NCI-H128 (cell line): ENCODE data around the gene KAT6B.
"Not testable (repeated sequence)": the region's sequence is repeated elsewhere in the genome, so short reads cannot be mapped to it uniquely, and the experiment has no call there.

Source experiments
- DNase-seq: peaks from one replicate; lab custom pipeline; 2025; ENCODE audit not compliant: unreplicated experiment; lab: John Stamatoyannopoulos, UW

Gene KAT6B

DNA sequence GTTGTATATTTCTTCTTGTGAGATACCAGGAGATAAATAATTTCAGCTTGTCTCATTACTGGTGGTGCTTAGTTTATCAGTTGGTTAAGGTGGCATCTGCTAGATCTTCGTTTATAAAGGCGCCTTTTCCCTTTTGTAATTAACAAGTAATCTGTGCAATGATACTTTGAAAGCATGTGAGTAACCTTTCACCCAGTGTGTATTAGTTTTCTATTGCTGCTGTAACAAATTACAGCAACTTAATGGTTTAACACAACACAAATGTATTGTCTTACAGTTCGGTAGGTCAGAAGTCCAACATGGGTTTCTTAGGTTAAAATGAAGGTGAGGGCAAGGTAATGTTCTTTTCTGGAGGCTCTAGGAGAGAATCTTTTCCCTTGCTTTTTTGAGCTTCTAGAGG lies 30.5 kb downstream of the KAT6B start:
- DNase-seq = no peak

DNA sequence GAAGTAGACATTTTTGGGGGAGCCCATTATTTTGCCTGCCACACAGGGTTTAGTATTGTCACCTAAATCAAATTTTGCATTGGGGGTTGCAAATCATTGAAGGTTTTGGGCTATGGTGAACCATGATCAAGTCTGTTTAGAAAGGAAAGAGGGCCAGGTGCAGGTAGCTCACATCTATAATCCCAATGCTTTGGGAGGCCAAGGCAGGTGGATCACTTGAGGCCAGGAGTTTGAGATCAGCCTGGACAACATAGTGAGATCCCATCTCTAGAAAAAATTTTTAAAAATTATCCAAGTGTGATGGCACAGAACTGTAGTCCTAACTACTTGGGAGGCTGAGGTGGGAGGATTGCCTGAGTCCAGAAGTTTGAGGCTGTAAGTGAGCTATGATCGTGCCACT lies 31.2 kb downstream of the KAT6B start:
- DNase-seq = no peak

DNA sequence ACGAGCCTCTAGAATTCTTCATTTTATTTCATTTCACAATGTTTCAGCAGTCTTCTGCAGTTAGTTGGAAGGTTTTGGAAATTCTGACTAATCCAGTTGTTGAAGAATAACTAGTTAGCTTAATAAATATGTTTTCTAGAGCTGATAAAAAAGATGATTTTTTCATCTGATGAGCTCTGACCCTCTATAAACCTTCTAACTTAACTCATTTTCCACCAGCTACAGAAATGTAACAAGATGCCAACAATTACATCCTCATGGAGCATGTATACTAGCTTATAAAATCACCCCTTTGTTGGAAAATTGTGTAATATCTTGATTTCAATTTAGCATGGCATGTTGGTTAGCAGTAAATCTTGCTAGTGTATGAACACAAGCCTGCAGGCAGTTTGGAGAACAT lies 33.1 kb downstream of the KAT6B start:
- no peak for DNase-seq

DNA sequence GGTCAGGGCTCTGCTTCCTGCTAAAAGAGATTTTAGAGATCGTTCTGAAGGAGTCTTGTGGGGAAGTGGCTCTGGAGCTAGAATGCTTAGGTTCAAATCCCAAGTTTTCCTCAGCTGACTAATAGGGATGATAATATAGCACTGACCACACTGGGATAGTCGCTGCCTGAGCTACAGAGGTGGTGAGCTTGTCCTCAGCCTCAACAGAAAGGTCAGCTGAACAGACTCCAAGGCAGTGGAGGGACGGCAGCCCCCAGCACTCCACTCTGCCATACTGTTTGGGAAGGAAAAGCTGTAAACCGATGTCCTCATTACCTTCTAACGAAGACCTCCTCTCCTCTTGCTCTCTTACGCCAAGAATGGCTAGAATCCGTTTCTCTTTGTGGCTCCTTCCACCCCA lies 36.2 kb downstream of the KAT6B start:
- DNase-seq = no peak

DNA sequence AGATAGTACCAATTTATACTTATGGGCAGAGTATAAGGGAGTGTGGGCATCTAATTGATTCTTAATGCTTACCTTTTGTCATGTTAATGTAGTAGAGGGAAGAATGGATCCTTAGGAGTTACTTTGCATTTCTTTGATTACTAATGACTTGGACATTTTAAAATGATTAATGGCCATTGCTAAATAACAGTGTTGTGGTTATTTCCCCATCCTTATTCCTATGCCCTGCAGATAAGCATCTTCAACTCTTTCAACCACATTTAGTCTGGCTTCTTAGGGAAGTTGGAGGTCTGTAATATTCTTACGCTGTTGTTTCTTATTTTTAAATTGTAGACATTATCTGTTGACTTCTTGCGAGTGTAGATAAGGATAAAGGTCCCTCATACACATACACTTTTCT lies 37.2 kb downstream of the KAT6B start:
- DNase-seq = no peak

DNA sequence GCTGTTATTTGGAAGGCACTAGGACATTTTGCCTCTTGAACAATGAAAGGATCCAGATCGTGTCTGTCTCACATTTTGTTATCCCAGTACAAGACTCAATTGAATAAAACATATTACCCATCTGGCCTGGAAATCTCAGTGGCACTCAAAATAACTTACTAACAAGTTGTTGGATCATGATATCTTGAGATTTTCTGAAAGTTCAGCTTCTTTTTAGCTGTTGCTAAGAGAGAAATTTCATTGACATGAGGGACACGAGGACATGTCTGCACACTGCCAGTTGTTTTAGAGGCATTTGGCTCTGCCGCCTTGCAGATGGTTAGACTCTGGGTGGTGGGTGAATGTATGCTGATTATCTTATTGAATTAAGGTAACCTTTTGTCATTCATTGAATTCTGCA lies 41.0 kb downstream of the KAT6B start:
- no peak for DNase-seq

DNA sequence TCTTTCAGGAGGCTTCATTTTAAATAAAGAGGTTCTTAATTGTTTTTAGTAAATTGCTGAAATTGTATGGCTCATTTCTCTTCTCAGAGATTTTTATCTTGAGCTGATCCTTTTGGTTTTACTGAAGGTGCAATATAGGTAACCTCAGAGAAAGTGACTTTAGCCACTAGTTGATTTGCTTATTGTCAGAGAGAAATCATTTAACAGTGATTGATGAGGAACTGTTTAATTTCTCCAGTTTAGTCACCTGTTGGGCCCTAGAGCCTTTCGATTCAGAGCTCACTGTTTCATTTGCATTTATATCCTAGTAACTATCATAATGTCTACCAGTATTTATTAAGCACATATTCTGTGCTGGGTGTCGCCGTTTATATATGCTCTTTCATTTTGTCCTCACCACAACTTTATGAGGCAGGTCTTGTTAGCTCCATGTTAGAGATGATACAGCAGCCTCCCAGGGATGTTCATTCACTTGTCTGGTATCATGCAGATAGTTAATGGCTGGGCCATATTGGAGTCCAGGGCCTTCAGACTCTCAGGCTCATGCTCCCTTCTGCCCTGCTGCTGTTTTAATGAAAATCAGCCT lies 42.1 kb downstream of the KAT6B start:
- DNase-seq = no peak

DNA sequence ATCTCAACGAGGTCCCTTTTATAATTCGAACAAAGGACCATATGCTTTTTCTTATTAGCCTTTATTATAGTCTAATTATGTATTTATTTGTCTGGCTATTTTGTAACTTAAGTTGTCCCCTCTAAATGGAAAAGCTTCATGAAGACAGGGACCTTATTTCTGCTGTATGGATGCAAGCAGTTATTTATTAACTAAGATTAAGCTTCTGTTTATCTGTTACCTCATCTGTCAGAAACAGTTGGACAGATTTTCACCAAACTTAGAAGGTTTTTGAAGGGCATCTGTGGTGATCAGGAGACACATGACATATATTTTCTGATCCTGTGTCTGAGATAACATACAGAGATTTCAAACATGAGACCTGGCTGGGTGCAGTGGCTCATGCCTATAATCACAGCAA lies 43.2 kb downstream of the KAT6B start:
- DNase-seq = no peak

DNA sequence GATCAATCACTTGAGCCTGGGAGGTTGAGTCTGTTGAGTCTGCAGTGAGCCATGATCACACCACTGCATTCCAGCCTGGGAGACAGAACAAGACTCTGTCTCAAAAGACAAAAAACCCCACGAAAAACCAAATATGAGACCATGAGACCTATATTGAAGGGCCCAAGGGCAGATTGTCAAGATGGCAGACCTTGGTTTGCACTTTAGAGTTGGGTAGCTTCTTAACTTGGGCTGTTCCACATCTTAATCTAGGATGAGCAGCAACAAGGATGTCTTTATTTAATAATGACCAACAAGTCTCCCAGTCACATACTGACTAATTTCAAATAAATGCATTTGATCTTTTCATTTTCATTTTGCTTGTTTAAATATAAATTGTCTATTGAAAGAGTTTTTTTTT lies 43.8 kb downstream of the KAT6B start:
- no peak for DNase-seq

DNA sequence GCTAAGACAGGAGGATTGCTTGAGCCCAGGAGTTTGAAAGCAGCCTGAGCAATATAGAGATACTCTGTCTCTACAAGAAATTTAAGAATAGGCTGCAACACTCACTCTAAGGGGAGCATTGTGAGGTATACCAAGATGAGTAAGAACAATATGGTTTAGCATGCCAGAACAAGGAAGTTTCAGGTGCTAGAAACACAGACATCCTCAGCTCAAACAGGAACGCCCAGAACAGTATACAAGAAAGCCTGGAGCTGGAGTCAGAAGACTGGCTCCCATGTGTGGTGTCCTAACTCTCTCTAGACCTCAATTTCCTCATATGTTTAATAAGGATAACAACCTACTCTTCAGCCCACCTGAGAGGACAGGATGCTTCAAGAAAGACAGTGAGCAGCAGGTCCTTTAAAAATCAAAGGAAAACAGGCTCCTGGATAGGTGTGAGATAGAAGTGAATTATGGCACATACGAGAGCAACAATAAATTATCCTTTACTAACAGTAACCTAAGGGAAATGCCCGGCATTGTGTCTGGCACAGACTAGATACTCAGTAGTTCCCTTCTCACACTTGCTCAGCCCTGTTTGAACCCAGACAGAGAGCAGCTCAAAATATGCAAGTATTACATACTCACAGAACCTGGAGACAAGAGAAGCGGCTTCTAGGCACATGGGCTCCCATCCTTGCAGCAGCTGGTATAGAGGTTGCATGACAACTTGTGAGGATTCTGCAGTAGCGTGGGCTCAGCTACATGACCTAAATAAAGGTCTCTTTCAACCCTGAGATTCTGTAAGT lies 45.4 kb downstream of the KAT6B start:
- DNase-seq = no peak

DNA sequence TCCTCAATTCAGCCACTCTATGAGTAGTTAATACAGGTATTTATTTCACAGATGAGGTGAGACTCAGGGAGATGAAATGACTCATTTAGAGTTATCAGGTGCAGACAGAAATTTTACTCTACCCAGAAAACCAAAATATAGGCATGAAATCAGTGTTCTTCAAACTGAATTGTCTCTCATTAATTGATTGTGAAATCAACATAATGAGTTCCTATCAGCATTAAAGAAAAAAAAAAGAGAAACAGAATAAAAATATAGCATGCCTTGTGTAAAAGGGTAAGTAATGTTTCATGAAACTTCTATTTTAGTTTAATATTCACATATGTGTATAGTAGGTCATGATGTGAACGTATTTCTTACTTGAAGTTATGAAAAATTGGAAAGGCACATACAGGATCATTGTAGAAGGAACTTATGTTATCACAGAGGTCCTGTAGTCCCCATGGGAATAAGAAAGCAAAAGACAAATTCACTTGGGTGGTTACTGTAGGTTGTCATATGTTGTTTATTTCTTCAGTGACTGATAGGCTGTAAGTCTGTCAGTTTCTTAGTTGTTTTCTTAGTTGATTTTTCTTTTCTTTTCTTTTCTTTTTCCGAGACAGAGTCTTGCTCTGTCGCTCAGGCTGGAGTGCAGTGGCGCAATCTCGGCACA lies 47.5 kb downstream of the KAT6B start:
- no peak for DNase-seq

DNA sequence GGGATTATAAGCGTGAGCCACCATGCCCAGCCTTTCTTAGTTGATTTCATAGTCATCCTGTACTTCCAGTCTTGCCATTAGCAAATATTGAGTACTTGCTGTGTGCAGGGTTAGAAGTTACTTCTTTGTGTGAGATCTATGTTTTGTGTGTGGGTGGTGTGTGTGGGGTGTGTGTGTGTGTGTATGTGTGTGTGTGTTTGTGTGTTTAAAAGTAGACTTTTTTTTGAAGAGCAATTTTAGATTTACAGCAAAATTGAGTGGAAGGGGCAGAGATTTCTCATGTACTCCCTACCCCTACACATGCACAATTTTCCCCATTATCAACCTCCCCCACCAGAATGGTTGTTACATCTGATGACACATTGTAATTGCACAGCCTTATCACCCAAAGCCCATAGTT lies 48.2 kb downstream of the KAT6B start:
- DNase-seq = no peak

DNA sequence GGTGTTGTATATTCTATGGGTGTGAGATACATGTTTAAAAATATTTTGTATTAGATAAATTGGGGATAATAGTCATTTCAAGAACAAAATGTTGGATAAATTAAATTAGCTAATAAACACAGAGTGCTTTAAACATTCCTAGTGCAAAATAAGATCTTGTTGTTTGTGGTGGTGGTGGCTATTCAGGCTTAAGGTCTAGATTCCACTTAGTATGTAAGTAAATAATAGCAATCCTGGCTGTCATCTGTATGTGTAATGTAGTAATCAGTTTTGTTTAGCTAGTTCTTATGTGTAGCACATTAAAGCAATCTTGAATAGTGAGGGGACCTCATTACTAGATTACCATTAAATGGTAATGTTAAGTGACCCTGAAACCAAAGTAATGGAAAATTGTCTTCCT lies 48.7 kb downstream of the KAT6B start:
- no peak for DNase-seq

DNA sequence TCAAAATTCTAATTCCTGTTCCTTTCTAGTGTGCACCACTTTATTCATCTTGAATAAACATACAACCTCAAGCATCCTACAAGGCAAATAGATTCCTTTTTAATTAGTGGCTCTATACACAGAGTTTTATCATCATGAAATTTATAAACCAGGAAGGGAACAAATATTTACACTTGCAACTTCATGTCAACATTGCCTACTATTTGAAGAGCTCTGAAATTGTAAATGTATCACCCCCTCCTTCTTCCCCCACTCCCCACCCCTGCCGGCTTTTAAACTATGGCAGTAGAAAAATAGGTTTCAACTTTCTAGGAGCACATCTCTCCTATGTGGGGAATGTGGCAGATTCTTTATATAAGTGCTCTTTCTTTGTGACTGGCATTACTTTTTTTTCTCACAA lies 49.6 kb downstream of the KAT6B start:
- no peak for DNase-seq

DNA sequence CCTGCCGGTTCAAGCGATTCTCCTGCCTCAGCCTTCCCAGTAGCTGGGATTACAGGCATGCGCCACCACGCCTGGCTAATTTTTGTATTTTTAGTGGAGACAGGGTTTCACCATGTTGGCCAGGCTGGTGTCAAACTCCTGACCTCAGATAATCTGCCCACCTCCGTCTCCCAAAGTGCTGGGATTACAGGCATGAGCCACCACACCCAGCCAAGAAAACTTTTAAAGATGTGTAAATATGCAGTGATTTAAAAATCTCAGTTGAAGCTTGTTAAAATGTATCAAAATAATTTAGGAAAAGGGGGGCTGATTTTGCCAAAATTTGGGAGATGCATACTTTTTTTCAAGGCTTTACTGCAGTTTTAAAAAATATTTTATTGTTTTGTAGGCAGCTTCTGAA lies 50.7 kb downstream of the KAT6B start:
- DNase-seq = not testable (repeated sequence)

DNA sequence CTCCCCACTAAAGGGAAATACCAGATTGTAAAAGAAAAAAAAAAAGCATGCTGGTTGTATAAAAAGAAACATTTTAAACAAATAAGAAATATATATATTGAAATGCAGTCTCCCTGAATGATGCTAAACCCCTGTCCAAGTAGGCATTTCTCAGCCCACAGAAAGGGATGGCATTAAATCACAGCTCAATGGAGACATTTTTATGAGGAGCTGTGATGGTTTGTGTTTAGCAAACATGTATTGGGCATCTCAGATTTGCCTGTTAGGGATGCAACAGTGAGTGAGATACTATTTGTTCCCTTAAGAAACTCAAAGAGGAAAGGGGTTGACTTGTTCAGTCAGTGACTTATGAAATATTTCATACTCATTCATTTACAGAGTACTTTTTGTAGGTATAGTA lies 51.5 kb downstream of the KAT6B start:
- DNase-seq = no peak

DNA sequence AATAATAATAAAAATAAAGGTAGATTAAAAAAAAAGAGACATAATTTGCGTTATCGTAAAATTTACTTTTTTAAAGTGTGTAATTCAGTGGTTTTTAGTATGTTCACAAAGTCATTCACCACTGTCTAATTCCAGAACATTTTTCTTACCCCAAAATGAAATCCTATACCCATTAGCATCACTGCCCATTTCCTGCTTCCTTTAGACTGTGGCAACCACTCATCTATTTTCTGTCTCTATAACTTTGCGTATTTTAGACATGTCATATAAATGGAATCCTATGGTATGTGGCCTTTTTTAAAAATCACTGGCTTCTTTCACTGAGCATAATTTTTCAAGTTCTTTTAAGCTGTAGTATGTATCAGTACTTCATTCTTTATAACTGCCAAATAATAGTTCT lies 53.6 kb downstream of the KAT6B start:
- no peak for DNase-seq

DNA sequence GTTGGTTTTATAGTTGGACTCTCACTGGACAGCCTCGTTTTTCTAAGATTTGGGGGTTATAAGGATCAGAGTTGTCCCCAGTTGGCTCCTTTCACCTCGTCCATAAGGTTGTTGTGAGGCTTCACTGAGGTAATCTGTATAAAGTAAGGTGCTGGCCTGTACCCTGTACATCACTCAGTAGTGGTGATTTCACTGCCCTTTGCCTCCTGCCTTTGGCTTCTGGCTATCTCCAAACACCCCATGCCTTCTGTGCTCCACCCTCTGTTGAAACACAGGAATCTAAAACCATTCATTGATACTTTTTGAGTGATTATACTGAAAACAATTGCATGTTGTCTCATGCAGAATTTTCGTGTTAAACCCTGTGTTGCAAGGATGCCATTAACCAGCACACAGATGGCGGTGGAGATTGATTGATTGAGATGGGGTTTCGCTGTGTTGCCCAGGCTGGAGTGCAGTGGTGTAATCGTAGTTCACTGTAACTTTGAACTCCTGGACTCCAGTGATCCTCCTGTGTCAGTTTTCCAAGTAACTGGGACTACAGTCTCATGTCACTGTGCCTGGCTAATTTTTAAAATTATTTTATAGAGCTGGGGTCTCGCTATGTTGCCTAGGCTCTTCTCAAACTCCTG lies 55.0 kb downstream of the KAT6B start:
- no peak for DNase-seq

DNA sequence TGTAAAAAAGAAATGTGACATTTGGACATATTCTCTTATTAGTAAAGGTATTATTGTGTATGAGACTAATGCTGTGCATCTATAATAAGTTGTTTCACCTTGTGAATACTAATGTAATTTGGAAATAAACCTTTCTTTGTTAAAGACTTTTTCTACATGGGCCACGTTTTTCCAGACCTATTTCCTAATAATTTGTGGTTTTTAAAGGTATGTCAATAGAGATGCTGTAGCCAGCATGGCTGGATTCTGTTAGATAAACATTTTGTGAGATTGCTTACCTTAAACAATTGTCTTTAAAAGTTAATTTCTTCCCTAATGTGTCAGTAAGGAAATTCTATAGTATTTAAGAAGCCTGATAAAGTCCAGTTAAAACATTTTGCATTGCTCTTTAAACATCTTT lies 56.0 kb downstream of the KAT6B start:
- no peak for DNase-seq

DNA sequence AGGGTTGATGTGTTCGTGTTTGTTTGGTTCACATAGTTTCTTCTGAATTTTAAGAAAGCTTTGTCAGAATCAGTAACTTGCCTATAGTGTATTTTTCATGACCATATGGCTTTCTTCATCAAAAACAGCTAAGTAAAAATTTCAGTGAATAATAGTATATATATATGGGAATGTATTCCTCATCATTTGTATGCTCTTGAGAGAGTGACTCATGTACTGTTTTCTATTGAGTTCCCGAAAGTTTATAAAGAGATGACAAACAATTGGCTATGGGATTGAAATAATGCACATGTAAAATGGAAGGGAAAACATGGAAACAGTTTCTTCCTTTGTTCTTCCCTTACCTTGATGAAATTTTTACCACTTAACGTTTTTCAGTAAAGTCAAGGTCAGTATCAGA lies 56.4 kb downstream of the KAT6B start:
- no peak for DNase-seq

DNA sequence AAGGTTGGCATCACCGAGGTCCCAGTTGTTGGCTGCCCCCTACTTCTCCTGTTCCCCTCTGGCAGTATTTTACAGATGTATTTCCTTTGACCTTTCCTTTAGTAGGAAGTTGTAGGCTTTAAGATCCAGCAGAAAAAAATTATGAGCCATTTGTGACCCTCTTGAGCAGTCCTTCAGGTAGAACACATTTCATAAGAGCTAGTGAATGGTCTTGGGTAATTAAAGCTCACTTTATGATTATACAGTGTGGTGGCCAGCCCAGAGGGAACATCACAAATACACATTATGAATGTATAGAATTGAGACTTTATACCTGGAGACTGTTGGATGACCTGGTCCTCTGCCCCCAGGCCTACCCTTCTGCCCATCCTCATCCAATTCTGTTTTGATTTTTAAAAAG lies 57.0 kb downstream of the KAT6B start:
- no peak for DNase-seq

DNA sequence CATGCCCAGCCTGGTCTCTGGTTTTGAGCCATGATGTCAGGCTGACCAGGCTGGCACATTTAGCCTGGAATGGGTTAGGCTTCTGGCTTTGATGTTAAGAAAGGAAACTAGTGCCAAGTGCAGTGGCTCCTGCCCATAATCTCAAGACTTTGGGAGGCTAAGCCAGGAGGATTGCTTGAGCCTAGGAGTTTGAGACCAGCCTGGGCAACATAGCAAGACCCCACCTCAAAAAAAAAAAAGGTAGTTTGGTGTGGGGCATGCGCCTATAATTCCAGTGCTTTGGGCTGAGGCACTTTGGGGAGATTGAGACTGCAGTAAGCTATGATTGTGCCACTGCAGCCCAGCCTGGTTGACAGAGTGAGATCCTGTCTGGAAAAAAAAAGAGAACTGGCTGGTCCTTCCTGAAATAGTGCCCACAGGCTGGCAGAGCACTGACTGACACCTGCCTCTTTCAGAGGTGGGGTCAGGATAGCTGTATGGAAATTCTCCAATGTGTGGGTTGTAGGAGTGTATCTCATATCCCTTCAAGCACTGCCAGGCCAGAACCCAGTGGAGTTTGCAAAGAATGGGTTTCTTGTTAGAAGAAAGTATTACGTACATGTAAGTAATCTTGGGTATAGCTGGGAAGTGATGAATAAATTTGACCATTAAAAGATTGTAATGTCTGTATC lies 61.3 kb downstream of the KAT6B start:
- no peak for DNase-seq
